Astrocyte of the spinal cord (primary cell): ENCODE measurements around the gene SMTN.
A peak's percentile ranks its signal among the peaks of the same experiment; 100 is the strongest.
"Not testable (repeated sequence)": the region's sequence is repeated elsewhere in the genome, so short reads cannot be mapped to it uniquely, and the experiment has no call there.

ENCODE experiments used
- DNase-seq: peaks from one replicate; pipeline ENCODE4 v3.0.0; 2011; ENCODE audit warnings: low read depth, low spot score
- H3K4me3 ChIP-seq: 2 replicates; pipeline ENCODE4 v1.5.1; 2011; ENCODE audit warnings: low read depth, mild to moderate bottlenecking, low read length, moderate library complexity
- CTCF ChIP-seq: IDR thresholded peaks from 2 replicates; pipeline ENCODE4 v1.5.1; 2012; ENCODE audit warnings: low read depth, mild to moderate bottlenecking, low read length, inconsistent platforms
- in situ Hi-C: cut with HindIII; loops from 2 replicates; pipeline ENCODE4 v1.10.0; 2017; ENCODE audit warnings: low sequenced_read_pairs

SMTN gene

GRCh38 chr22:31107178-31107893 is 26.2 kb downstream of the SMTN start, which contains the start of gene SELENOM:
Gene SELENOM (minus strand): TSS chr22:31107568. CDS start chr22:31107505, 63 bp downstream.
- peak within 1 kb of the TSS; percentile 79 for H3K4me3 ChIP-seq
- in situ Hi-C loops: no loop called here
- peak; percentile 98 for TF ChIP-seq CTCF
- peak; percentile 99 for DNase-seq

GRCh38 chr22:31107894-31108218 is 26.7 kb downstream of the SMTN start:
- DNase-seq: no peak
- no peak for TF ChIP-seq CTCF
- in situ Hi-C loops: no loop called here
- peak overlapping the region; percentile 79 for H3K4me3 ChIP-seq

- H3K4me3 ChIP-seq, DNase-seq, in situ Hi-C loops: not testable (repeated sequence)
Measured at GRCh38 chr22:31112547-31113091, 31.5 kb downstream of the SMTN start.

- TF ChIP-seq CTCF: no peak
- in situ Hi-C loops: no loop called here
- DNase-seq: no peak
- H3K4me3 ChIP-seq: no peak overlapping the region
Measured at GRCh38 chr22:31118046-31118820, 37.1 kb downstream of the SMTN start.

GRCh38 chr22:31119026-31119717 is 38.1 kb downstream of the SMTN start:
- in situ Hi-C loops: no loop called here

GRCh38 chr22:31120230-31120629 is 39.1 kb downstream of the SMTN start:
- in situ Hi-C loops: no loop called here
- TF ChIP-seq CTCF: no peak
- DNase-seq: no peak
- H3K4me3 ChIP-seq: no peak overlapping the region

More at GRCh38 chr22:31119026-31119717, 38.1 kb downstream of the SMTN start:
- no peak overlapping the region for H3K4me3 ChIP-seq
- no peak for DNase-seq
- TF ChIP-seq CTCF: no peak
